AG08395 (cell line): ENCODE data around the gene FOXO4.

Source experiments
- DNase-seq: peaks from one replicate; pipeline ENCODE4 v3.0.0; 2012; ENCODE audit warnings: mixed read lengths, low spot score

Gene FOXO4

GRCh38 chrX:71099736-71100135, 4.1 kb downstream of the FOXO4 start:
- no peak for DNase-seq

- no peak for DNase-seq
These were observed 5.2 kb downstream of the FOXO4 start for GRCh38 chrX:71100581-71101505.

- no peak for DNase-seq
These were observed 6.6 kb downstream of the FOXO4 start for GRCh38 chrX:71102292-71102691.

DNA sequence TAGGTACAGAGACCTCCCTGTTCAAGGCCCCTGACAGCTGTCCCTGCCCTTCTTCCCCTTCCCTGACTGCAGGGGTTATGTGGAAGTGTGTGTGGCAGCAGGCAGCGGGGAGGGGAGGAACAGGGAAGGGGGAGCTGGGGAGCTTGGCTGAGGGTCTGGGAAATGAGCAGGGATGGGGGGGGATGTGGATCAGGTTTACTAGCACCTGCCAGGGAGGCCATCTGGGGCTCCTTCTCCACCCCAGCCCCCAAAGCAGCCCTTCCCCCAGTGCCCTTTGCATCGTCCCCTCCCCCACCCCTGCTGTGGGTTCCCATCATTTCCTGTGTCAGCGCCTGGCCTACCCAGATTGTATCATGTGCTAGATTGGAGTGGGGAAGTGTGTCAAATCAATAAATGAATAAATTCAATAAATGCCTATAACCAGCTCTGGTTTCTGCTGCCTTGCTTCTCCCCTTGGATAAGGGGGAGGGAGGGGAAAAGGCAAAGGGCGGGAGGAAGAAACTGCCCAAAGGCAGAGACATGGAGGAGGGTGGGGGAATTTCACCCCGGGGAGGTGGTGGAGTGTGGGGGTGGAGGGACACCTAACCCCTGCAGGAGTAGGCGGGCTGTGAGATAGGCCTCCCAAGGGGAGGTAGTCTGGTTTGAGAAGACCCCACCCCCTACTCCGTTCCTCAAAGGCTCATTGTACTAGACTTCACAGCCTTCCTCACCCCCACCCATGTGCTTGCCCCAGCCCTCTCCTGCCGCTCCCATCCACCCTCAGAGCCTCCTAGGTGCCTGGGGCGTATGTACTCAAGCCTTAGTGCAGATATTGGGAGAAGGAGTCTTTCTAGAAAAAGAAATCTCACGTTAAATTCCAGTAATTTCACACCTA, 7.7 kb downstream of the FOXO4 start:
- DNase-seq = no peak

DNA sequence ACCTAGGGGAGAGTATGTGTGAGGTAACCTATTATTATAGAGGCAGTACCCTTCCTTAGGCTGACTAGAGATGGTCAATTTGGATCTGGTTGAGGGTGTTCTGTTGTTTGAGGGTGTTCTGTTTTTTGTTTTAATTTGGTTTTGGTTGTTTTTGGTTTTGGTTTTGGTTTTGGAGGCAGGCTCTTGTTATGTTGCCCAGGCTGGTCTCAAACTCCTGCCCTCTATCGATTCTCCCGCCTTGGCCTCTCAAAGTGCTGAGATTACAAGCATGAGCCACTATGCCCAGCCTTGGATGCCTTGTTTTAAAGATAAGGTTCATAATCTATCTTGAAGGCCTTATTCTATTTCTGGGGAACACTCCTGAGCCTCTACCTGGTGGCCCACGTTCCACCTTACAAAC, 10.0 kb downstream of the FOXO4 start:
- DNase-seq = no peak

DNA sequence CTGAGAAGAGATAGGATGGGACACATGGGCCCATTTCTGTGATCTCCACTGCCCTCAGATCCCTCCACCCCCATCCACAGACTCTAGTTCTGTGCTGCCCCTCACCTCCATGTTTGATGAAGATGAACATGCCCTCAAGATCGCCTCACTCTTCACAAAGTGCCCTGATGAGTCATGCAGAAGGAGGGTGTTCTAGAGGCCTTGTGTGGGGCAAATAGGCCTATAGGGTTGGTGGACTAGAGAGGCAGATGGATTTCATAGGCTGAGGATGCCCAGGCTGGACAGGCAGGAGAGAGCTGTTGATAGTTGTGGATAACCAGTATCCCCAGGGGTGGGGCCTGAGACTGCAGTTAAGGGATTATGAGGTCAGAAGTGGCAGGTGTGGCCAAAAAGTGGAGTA, 10.8 kb downstream of the FOXO4 start, which contains the start of gene CXorf65:
CXorf65 (minus strand) TSS at position 314 of the 400 bp plus-strand sequence; CDS start at position 130, 184 bp downstream.
- DNase-seq = no peak

GRCh38 chrX:71107245-71107644, 11.6 kb downstream of the FOXO4 start:
- no peak for DNase-seq

DNA sequence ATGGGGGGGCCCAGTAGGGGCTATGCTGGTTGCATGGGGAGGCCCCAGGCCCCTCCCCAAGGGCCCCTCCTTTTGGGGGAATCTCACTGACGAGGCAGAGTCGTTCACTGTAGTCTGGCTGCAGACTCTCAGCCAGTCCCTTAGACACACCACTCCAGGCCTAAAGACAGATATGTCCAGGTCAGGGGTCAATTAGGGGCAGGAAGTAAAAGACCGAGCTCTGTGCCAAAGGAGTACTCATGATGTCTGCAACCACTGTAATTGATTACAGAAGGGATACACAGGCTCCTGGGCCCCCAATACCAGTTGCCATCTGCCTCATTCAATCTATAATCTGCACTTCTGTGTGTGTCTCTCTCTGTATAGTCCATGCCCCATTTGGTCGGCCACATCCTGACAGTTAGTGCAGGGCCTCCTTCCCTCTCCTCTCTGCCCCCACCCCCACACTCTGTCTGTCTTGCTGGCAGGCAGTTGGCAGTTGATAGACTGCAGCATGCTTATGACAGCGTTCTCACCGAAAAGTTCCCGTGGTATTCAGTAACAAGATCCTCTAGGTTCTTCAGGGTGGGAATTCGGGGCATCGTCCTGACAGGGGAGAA, 12.2 kb downstream of the FOXO4 start:
- no peak for DNase-seq

DNA sequence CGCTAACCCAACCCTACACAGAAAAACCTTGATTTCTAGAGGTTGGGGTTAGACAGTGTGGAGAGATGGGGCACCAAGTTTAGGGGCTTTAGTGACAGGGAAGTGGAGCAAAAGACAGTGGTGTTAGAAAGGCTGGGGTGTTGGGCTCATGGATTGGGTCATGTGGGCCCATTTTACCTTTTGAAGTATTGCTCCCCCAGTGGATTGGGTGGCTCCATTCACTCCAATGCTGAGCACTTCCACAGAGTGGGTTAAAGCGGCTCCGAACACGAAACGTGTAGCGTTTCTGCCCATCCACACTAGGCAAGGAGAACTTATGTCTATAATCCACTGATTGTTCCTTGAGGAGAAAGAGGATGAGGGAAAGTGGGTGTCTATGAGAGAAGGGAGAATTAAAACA, 13.4 kb downstream of the FOXO4 start:
- no peak for DNase-seq

DNA sequence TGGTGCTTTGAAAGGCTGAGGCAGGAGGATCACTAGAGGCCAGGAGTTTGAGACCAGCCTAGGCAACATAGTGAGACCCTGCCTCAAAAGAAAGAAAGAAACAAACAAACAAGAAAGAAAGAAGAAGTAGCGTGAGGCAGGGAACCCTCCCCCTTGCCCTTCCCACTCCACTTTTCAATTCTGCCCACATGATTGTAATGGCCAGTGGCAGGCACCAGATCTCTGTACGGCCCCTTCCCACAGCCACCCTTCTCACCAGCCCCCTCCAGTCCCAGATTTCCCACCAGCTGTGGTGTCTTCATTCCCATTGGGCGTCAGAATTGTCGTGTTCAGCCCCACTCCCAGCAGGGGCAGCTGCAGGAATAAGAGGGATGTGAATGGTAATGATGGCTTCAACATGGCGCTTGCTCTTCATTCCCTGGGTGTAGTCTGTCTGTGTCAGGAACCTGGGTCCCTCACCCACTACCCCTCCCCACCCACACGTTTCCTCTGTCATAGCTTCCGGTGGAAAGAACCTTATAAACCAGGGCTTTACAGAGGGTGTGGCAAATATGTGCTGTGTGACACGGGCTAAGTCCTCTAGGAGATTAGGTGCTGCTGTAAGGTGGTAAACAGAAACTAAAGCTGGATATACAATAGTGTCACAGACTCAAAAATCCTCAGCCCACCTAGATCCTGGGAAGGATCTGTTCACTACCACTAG, 15.6 kb downstream of the FOXO4 start, which contains the start of gene IL2RG:
IL2RG (minus strand) TSS at position 437 of the 703 bp plus-strand sequence; CDS start at position 399, 38 bp downstream.
- no peak for DNase-seq

DNA sequence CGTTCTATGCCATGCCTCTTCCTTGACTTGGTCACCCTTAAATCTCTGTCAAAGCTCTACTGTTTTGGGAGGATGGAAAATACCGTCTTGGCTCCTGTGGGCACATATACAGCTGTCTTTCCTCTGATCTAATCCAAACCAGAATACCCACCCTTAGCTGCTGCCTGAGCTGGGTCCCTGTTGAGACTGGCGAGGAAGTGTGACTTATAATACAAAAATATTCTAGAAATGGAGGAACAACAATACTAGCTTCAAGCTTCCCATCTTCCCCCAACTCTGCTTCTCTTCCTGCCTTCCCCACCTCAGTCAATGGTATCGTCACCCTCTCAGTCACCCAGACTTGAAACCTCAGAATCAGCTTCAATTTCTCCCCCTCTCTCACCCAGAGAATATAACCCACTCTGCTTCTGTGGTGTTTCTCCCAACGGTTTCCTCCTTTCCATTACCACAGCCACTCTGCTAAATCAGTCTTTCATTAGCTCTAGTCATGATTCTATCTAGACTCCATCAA, 16.3 kb downstream of the FOXO4 start:
- no peak for DNase-seq

DNA sequence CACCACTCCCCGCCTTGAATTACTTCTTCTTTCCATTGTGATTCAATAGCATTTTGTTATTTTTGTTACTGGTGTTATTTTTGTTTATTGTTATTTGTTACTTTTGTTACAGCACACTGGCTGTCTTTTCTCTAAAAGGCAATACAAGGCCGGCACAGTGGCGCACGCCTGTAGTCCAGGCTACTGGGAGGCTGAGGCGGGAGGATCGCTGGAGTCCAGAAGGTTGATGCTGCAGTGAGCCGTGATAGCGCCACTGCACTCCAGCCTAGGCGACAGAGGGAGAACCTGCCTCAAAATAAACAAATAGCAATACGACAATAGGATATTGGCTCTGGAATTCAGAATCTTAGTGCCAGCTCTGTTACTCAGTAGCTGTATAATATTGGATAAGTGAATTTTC, 21.7 kb downstream of the FOXO4 start:
- no peak for DNase-seq

DNA sequence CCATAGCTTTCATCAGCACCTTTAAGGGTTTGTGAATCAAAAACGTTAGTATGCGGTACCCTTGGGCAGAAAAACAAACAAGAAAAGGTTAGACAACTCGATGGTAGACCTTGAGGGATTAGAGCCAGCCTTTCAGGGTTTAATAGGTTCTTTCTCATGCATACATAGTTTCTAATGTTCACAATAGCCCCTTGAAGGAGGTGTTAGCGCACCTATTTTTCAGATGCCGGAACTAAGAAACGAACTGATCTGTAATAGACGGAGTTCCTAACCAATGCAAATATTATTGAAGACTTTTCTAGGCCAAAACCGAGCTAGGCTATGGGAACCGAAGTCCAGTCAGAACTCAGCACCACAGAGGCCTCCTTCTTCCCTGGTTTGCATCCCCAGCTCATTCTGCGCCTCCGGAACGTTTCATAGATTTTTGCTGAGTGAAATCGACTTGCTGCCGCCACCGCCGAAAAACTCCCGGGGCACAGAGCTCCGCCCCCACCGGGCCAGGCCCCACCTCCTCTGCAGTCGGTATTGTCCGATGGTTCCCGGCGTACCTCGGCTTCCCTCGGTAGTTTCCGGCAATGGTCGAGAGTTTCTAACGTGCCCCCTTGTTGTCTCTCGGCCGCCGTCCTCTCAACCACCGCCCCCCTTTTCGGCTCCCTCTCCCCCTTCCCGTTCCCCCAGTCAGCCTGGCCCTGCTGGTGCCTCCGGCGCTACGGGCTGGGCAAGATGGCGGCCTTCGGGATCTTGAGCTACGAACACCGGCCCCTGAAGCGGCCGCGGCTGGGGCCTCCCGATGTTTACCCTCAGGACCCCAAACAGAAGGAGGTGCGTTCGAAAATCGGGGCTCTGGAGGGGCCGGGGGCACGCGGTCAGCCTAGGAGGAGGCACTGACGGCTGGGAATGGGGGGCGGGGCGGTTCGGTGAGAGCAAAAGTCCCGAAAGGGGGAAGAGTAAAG, 22.7 kb downstream of the FOXO4 start, which contains the start of gene MED12:
MED12 (plus strand) TSS at position 565 of the 953 bp plus-strand sequence; CDS start at position 724, 159 bp downstream.
- DNase-seq = peak; percentile 82

DNA sequence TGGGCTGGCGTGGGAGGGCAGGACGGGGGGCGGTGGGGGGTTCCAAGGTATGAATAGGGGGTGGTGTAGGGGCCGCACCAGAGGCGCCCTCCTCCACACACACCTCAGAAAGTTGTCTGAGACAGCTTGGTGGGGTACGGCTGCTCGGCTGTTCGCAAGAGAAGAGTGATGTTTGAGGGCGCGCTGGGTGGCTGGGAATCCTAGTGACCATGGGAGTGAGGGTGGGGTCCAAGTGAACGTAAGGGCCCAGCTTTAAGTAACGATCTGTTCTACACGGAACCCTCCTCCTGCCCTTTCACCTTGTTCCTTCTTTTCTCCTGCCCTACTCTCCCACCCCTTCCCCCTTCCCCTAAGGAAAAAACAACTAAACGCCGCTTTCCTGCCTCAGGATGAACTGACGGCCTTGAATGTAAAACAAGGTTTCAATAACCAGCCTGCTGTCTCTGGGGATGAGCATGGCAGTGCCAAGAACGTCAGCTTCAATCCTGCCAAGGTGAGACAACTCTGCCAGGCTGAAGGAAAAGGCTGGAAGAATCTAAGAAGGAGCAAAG, 23.4 kb downstream of the FOXO4 start:
- no peak for DNase-seq

GRCh38 chrX:71128166-71128833, 32.6 kb downstream of the FOXO4 start:
- DNase-seq = no peak

DNA sequence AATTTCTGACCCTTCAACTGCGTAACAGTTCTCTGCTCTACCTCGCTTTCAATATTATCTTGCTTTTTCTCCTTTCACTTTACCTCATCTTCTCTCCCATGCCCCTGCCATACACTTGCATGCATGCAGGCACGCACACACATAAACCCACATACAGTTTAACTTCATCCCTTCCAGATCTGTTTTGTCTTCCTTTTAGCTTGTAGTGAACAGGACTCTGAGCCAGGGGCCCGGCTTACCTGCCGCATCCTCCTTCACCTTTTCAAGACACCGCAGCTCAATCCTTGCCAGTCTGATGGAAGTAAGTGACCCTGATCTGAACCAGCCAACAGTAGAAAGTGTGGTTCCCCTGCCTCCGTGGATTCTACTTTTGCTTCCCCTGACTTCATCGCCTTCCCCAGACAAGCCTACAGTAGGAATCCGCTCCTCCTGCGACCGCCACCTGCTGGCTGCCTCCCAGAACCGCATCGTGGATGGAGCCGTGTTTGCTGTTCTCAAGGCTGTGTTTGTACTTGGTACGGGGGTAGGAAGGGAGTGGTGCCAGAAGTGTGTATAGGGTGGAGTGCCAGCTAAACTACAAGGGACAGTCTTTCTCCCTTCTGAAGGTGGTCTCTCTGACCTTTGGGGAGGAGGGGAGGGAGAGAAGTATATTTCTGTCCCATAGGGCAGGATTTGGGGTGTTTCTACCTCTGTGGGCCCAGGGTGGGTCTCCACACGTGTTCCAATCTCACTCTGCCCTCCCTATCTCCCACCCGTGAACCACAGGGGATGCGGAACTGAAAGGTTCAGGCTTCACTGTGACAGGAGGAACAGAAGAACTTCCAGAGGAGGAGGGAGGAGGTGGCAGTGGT, 33.5 kb downstream of the FOXO4 start:
- DNase-seq = peak; percentile 68

DNA sequence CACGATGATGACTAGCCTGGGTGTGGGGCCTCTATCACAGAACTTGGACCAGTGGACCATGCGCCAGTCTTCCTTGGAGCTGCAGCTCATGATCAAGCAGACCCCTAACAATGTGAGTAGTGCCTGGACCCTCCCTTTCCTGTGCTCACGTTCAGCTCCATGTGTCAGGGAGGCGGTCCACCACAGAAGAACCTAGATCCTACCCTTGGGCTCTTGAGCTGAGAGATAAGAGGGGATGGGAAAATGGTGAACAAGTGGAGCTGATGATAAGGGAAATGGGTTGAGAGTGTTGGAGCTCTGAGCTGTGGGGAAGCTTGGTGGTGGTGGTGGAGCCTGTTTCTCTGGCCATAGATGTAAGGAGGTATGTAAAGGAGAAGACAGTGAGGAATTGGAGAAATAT, 35.9 kb downstream of the FOXO4 start:
- no peak for DNase-seq

- no peak for DNase-seq
These were observed 44.8 kb downstream of the FOXO4 start for GRCh38 chrX:71140440-71140839.
